ENCODE data around the gene OPRPN.

OPRPN gene, protein sequence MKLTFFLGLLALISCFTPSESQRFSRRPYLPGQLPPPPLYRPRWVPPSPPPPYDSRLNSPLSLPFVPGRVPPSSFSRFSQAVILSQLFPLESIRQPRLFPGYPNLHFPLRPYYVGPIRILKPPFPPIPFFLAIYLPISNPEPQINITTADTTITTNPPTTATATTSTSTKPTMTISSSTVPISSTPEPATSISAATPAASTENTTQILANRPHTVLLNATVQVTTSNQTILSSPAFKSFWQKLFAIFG

DNA sequence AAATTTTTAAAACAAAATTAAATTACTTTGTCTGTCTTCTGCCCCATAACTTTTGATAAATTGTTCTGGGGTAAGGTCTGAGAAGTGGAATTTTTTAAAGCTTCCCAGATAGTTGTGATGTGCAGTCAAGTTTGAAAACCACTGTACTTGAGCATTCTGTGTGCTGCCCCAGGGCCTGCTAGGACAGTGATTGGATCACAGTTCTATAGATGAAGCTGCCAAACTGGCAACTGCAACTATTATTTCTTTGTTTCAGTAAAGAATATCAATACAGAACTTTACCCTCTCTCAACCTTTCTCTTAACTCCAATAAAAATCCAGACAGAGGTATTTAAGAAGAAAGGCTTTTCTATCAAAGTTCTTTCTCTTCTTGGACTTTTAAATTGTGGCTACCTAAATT lies at the start of gene OPRPN:
TSS of gene OPRPN (plus strand) at position 361 of the 400 bp plus-strand sequence. CDS start 1,346 bp downstream, outside the sequence.
- no peaks in the 10 kb centered on the region for H3K9me3 ChIP-seq (ENCODE audit: control insufficient read depth in 1 of 2, low read length in 2 of 2)
- no peaks in the 10 kb centered on the region for H3K4me1 ChIP-seq (ENCODE audit: control insufficient read depth in 1 of 2, insufficient read depth in 2 of 2, low read length in 2 of 2)
- no peak within 1 kb of the TSS for H3K4me3 ChIP-seq (ENCODE audit: low read depth in 1 of 2, low read length in 2 of 2)
- no peaks in the 10 kb centered on the region for H3K36me3 ChIP-seq (ENCODE audit: control insufficient read depth in 1 of 2, insufficient read depth in 2 of 2, low read length in 2 of 2)
- no peaks in the 10 kb centered on the region for H3K27me3 ChIP-seq (ENCODE audit: low read depth, low read length)
- no peak within 1 kb of the TSS for H3K27ac ChIP-seq (ENCODE audit: low read length)

DNA sequence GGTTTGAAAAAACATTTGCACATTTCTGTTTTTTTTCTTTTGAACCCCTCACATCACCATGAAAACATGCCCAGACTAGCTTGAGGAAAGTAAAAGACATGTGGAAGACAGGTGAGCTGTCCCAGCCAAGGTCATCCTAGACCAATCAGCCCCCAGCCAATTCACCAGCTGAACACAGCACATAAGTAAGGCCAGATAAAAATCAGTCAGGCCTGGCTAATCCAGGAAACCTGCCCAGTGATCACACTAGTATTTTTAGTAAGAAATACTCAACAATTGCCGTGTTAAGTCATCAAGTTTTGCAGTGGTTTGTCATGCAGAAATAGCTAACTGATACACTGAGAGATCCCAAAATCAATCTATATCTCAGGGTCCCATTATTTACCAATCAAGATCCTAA lies 41.6 kb upstream of the OPRPN start:
- Histone ChIP-seq H3K4me3 (ENCODE audit: low read depth in 1 of 2, low read length in 2 of 2) (no peak overlapping the region), H3K36me3 (ENCODE audit: control insufficient read depth in 1 of 2, insufficient read depth in 2 of 2, low read length in 2 of 2) (no peaks in the 10 kb centered on the region)

DNA sequence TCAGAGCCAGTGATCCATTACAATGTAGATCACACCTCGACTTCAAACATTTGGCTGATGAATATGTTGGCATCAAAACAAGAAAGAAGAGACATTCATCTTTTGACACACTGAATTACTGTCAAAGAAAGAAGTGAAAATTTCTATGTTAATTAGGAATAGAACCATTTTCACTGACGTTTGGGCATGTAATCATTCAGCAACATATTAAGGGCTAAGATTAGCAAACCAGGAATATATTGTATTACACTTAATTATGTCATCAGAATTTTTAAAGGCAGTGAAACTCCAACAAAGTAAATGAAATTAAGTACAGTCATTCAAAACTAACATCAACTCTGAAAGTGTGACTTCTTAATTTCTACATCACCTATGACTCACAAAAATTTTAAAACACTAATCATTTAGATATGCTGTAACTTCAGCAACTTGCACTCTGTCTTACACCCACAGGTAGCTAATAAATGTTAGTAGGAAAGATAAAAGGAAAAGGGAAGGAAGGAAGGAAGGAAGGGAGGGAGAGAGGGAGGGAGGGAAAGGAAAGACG lies 38.6 kb upstream of the OPRPN start:
- H3K27ac ChIP-seq (ENCODE audit: low read length): no peak overlapping the region
- no peaks in the 10 kb centered on the region for H3K4me1 ChIP-seq (ENCODE audit: control insufficient read depth in 1 of 2, insufficient read depth in 2 of 2, low read length in 2 of 2)
- H3K36me3 ChIP-seq (ENCODE audit: control insufficient read depth in 1 of 2, insufficient read depth in 2 of 2, low read length in 2 of 2): no peaks in the 10 kb centered on the region
- H3K4me3 ChIP-seq (ENCODE audit: low read depth in 1 of 2, low read length in 2 of 2): no peak overlapping the region
- H3K9me3 ChIP-seq (ENCODE audit: control insufficient read depth in 1 of 2, low read length in 2 of 2): no peaks in the 10 kb centered on the region
- H3K27me3 ChIP-seq (ENCODE audit: low read depth, low read length): no peaks in the 10 kb centered on the region

More for the DNA sequence above, 41.6 kb upstream of the OPRPN start:
- Histone ChIP-seq H3K4me1 (ENCODE audit: control insufficient read depth in 1 of 2, insufficient read depth in 2 of 2, low read length in 2 of 2) (no peaks in the 10 kb centered on the region), H3K27me3 (ENCODE audit: low read depth, low read length) (no peaks in the 10 kb centered on the region), H3K27ac (ENCODE audit: low read length) (no peak overlapping the region), H3K9me3 (ENCODE audit: control insufficient read depth in 1 of 2, low read length in 2 of 2) (no peaks in the 10 kb centered on the region)

DNA sequence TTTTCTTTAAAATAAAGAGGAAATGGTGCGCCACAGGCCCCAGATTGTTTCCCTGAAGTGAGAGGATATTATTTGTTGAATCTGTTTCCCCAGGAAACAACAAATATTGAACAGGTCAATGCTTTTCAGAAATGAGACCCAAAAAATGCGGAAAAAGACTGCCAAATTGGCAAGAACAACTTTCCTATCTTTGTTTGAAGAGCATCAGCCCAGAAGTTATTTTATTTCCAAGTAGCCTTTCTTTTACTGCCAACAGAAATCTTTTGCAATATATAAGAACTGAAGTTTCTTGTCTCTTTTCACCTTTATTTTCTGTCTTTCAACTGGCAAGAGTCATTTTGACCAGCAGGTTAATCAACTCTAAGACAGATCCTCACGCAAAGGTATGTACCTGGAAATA lies 37.3 kb upstream of the OPRPN start, which contains the start of gene SMR3A:
TSS of gene SMR3A (plus strand) at position 301 of the 400 bp plus-strand sequence. CDS start 1,356 bp downstream, outside the sequence.
- Histone ChIP-seq H3K27ac (ENCODE audit: low read length) (no peak within 1 kb of the TSS), H3K9me3 (ENCODE audit: control insufficient read depth in 1 of 2, low read length in 2 of 2) (no peaks in the 10 kb centered on the region), H3K4me3 (ENCODE audit: low read depth in 1 of 2, low read length in 2 of 2) (no peak within 1 kb of the TSS), H3K36me3 (ENCODE audit: control insufficient read depth in 1 of 2, insufficient read depth in 2 of 2, low read length in 2 of 2) (no peaks in the 10 kb centered on the region), H3K4me1 (ENCODE audit: control insufficient read depth in 1 of 2, insufficient read depth in 2 of 2, low read length in 2 of 2) (no peaks in the 10 kb centered on the region), H3K27me3 (ENCODE audit: low read depth, low read length) (no peaks in the 10 kb centered on the region)

DNA sequence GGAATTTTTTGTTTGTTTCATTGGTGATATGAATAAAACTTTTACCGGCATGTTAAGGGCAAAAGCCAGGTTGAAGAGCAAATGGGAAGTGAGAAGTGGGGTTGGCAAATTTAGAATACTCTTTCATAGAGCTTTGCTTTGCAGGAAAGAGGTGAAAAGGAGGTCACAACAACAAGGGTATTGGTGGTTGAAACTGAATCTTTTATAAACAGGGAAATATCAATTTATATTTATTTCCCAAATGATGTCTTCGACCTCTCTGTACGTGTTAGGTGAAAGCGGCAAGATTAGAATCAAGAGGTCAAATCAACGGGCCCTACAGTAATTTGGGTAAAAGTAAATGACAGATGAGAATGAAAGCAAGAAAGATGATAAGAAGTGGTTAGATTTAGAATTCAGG lies 33.7 kb upstream of the OPRPN start:
- Histone ChIP-seq H3K27ac (ENCODE audit: low read length) (no peak overlapping the region), H3K36me3 (ENCODE audit: control insufficient read depth in 1 of 2, insufficient read depth in 2 of 2, low read length in 2 of 2) (no peaks in the 10 kb centered on the region), H3K9me3 (ENCODE audit: control insufficient read depth in 1 of 2, low read length in 2 of 2) (peaks cover 0 to 3% of the 10 kb centered on the region in 2 donors), H3K27me3 (ENCODE audit: low read depth, low read length) (no peaks in the 10 kb centered on the region), H3K4me3 (ENCODE audit: low read depth in 1 of 2, low read length in 2 of 2) (no peak overlapping the region), H3K4me1 (ENCODE audit: control insufficient read depth in 1 of 2, insufficient read depth in 2 of 2, low read length in 2 of 2) (no peaks in the 10 kb centered on the region)

DNA sequence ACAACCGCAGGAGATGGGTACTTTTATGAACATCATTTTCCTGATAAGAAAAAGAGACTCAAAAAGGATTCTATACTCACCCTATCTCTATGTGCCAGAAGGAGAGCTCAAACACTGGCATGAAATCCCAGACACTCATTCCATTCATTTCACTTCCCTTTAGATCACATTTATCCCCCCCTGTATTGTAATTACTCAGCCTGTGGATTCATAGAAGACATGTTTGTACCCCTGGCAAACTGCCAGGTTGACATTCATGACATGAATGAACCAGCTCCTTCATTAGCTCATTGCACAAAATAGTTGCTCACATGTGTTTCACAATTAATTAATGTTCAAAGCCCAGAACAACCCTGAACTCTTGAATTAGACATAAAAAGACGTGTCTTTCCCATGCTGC lies 32.3 kb upstream of the OPRPN start:
- H3K27me3 ChIP-seq (ENCODE audit: low read depth, low read length): no peaks in the 10 kb centered on the region
- no peak overlapping the region for H3K4me3 ChIP-seq (ENCODE audit: low read depth in 1 of 2, low read length in 2 of 2)
- no peaks in the 10 kb centered on the region for H3K4me1 ChIP-seq (ENCODE audit: control insufficient read depth in 1 of 2, insufficient read depth in 2 of 2, low read length in 2 of 2)
- no peaks in the 10 kb centered on the region for H3K36me3 ChIP-seq (ENCODE audit: control insufficient read depth in 1 of 2, insufficient read depth in 2 of 2, low read length in 2 of 2)
- H3K27ac ChIP-seq (ENCODE audit: low read length): no peak overlapping the region
- peaks cover 0 to 3% of the 10 kb centered on the region in 2 donors for H3K9me3 ChIP-seq (ENCODE audit: control insufficient read depth in 1 of 2, low read length in 2 of 2)

DNA sequence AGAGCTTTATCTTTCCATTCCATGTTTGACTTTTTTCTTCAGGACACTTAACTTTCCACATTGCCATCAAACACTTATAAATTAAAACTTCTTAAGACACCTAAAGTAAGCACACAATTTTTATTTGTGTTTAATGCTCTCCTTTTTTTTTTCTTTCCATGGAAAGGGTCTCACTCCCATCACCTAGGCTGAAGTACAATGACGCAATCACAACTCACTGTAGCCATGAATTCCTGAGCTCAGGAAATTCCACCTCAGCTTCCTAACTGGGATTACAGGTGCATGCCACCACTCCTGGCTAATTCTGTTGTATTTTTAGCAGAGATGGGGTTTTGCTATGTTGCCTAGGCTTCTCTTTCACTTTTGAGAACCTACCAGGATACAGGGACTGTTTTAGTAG lies 29.9 kb upstream of the OPRPN start:
- Histone ChIP-seq H3K27ac (ENCODE audit: low read length) (no peak overlapping the region), H3K27me3 (ENCODE audit: low read depth, low read length) (no peaks in the 10 kb centered on the region), H3K9me3 (ENCODE audit: control insufficient read depth in 1 of 2, low read length in 2 of 2) (peaks cover 0 to 3% of the 10 kb centered on the region in 2 donors)

DNA sequence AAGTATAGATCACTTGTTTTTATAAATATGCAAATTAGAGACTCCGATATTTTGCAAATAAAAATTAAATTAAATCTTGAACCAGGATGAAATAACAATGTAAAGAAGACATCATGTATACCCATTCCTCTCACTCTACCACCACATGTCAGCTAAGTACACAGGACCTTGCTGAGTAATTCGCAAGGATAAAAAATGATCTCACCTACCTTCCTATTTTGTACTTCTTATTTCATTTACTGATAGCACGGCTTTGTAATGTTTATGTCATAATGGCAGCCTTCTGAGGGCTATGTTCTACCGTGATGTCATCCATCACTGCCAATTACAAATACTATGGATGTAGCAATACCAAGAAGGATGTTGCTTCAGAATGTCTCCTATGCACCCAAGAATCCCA lies 25.8 kb upstream of the OPRPN start:
- no peak overlapping the region for H3K4me3 ChIP-seq (ENCODE audit: low read depth in 1 of 2, low read length in 2 of 2)
- no peaks in the 10 kb centered on the region for H3K27me3 ChIP-seq (ENCODE audit: low read depth, low read length)
- no peaks in the 10 kb centered on the region for H3K36me3 ChIP-seq (ENCODE audit: control insufficient read depth in 1 of 2, insufficient read depth in 2 of 2, low read length in 2 of 2)
- no peak overlapping the region for H3K27ac ChIP-seq (ENCODE audit: low read length)
- no peaks in the 10 kb centered on the region for H3K4me1 ChIP-seq (ENCODE audit: control insufficient read depth in 1 of 2, insufficient read depth in 2 of 2, low read length in 2 of 2)
- H3K9me3 ChIP-seq (ENCODE audit: control insufficient read depth in 1 of 2, low read length in 2 of 2): no peaks in the 10 kb centered on the region

More for the DNA sequence above, 29.9 kb upstream of the OPRPN start:
- H3K36me3 ChIP-seq (ENCODE audit: control insufficient read depth in 1 of 2, insufficient read depth in 2 of 2, low read length in 2 of 2): no peaks in the 10 kb centered on the region
- H3K4me3 ChIP-seq (ENCODE audit: low read depth in 1 of 2, low read length in 2 of 2): no peak overlapping the region
- no peaks in the 10 kb centered on the region for H3K4me1 ChIP-seq (ENCODE audit: control insufficient read depth in 1 of 2, insufficient read depth in 2 of 2, low read length in 2 of 2)

DNA sequence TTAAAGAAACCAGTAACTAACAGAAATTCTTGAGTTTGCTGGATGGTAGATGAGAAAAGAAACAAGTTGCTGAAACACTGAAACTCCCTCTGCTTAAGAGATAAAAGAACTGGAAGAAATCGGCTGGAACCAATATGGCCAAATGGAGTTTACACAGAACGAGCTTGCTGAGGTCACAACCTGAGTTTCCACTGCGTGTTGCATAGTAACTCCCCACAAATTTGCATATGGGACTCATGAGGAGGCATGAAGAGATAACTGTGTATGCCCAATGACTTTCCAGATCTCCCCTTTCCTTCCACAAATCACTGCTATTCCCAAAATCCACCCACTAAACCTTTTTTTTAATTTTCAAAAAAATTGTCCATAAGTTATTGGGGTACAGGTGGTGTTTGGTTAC lies 25.0 kb upstream of the OPRPN start:
- H3K4me3 ChIP-seq (ENCODE audit: low read depth in 1 of 2, low read length in 2 of 2): no peak overlapping the region
- no peaks in the 10 kb centered on the region for H3K36me3 ChIP-seq (ENCODE audit: control insufficient read depth in 1 of 2, insufficient read depth in 2 of 2, low read length in 2 of 2)
- H3K27me3 ChIP-seq (ENCODE audit: low read depth, low read length): no peaks in the 10 kb centered on the region
- no peaks in the 10 kb centered on the region for H3K4me1 ChIP-seq (ENCODE audit: control insufficient read depth in 1 of 2, insufficient read depth in 2 of 2, low read length in 2 of 2)
- H3K9me3 ChIP-seq (ENCODE audit: control insufficient read depth in 1 of 2, low read length in 2 of 2): no peaks in the 10 kb centered on the region
- H3K27ac ChIP-seq (ENCODE audit: low read length): no peak overlapping the region

DNA sequence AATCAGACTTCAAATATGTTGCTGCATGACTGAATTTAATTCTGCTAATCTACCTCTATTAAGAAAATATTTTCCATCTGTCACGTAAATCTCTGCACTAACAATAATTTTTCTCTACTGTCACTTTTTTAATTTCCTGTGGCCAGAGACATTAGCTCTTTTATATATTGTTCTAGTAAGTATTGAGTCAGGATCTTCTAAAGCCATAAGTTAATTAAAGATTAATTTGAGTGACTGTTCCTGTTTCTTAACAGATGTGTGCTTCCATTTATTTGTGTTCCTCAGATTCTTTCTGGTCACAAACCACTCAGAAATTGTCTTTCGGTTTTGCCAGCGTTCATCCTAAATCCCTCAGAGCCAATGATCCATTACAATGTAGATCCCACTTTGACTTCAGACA lies 17.2 kb upstream of the OPRPN start:
- Histone ChIP-seq H3K4me3 (ENCODE audit: low read depth in 1 of 2, low read length in 2 of 2) (no peak overlapping the region), H3K4me1 (ENCODE audit: control insufficient read depth in 1 of 2, insufficient read depth in 2 of 2, low read length in 2 of 2) (no peaks in the 10 kb centered on the region), H3K36me3 (ENCODE audit: control insufficient read depth in 1 of 2, insufficient read depth in 2 of 2, low read length in 2 of 2) (no peaks in the 10 kb centered on the region), H3K9me3 (ENCODE audit: control insufficient read depth in 1 of 2, low read length in 2 of 2) (no peaks in the 10 kb centered on the region), H3K27me3 (ENCODE audit: low read depth, low read length) (no peaks in the 10 kb centered on the region), H3K27ac (ENCODE audit: low read length) (no peak overlapping the region)

DNA sequence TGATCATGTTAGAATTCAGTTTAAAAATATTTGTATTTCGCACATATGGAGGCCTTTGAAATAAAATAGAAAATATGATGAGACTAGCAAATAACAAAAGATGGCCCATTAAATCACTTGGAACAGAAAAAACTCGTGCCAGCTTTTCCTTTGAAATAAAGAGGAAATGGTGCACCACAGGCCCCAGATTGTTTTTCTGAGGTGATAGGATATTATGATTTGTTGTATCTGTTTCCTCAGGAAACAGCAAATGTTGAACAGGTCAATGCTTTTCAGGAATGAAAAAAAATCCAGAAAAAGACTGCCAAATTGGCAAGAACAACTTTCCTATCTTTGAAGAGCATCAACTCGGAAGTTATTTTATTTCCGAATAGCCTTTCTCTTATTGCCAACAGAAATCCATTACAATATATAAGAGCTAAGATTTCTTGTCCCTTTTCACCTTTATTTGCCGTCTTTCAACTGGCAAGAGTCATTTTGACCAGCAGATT lies 15.0 kb upstream of the OPRPN start, which contains the start of gene SMR3B:
TSS of gene SMR3B (plus strand) at position 441 of the 491 bp plus-strand sequence. CDS start 1,380 bp downstream, outside the sequence.
- no peaks in the 10 kb centered on the region for H3K36me3 ChIP-seq (ENCODE audit: control insufficient read depth in 1 of 2, insufficient read depth in 2 of 2, low read length in 2 of 2)
- H3K9me3 ChIP-seq (ENCODE audit: control insufficient read depth in 1 of 2, low read length in 2 of 2): no peaks in the 10 kb centered on the region
- H3K27me3 ChIP-seq (ENCODE audit: low read depth, low read length): no peaks in the 10 kb centered on the region
- H3K4me3 ChIP-seq (ENCODE audit: low read depth in 1 of 2, low read length in 2 of 2): no peak within 1 kb of the TSS
- H3K4me1 ChIP-seq (ENCODE audit: control insufficient read depth in 1 of 2, insufficient read depth in 2 of 2, low read length in 2 of 2): no peaks in the 10 kb centered on the region
- H3K27ac ChIP-seq (ENCODE audit: low read length): no peak within 1 kb of the TSS
